Prostate gland (tissue), 2 donors: ENCODE measurements around the gene CDC14A.

Experiments
- POLR2A ChIP-seq: fragments of 450-650 bp; IDR thresholded peaks from one replicate; pipeline ENCODE4 v1.6.1; 2016; ENCODE audit warnings: antibody characterized with exemption, mild to moderate bottlenecking
- TF ChIP-seq, protein P1 (sequence below), 4 experiments: fragments of 200-600 bp in 2 of 4; fragments of 450-650 bp in 2 of 4; sonication (generic) in 2 of 4; IDR thresholded peaks; 1 replicate in 3 of 4; 2 replicates in 1 of 4; pipeline ENCODE4 v1.5.1; 2016 to 2019; ENCODE audit warnings: antibody characterized with exemption in 4 of 4, mild to moderate bottlenecking in 2 of 4, moderate library complexity in 2 of 4

DNA sequence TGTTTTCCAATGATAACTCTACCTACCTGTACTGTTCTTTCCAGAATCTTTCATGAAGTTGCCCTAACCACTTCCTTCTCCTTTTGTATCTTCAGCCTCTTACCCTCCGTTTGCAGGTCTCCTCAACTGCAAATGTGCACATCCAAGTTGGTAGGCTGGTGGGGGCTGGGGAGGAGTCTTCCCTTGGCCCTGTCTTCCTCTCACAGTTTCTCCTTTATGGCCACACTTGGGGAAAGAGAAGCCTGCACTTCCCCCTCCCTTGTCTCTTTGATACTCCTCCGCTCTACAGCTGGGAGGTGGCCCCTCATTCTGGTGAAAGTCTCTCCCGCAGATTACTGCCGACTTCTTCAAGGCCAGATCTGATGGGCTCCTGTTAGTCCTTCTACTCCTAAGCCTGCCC lies 158.8 kb downstream of the CDC14A start:
- TF ChIP-seq, protein P1, sequence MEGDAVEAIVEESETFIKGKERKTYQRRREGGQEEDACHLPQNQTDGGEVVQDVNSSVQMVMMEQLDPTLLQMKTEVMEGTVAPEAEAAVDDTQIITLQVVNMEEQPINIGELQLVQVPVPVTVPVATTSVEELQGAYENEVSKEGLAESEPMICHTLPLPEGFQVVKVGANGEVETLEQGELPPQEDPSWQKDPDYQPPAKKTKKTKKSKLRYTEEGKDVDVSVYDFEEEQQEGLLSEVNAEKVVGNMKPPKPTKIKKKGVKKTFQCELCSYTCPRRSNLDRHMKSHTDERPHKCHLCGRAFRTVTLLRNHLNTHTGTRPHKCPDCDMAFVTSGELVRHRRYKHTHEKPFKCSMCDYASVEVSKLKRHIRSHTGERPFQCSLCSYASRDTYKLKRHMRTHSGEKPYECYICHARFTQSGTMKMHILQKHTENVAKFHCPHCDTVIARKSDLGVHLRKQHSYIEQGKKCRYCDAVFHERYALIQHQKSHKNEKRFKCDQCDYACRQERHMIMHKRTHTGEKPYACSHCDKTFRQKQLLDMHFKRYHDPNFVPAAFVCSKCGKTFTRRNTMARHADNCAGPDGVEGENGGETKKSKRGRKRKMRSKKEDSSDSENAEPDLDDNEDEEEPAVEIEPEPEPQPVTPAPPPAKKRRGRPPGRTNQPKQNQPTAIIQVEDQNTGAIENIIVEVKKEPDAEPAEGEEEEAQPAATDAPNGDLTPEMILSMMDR (IDR thresholded peaks at IDR 0.05) = no peak
- TF ChIP-seq POLR2A = no peak
